NCI-H2227 (cell line): ENCODE measurements around the gene DYSF.

Experiments used
- DNase-seq: peaks from one replicate; lab custom pipeline; 2025; ENCODE audit not compliant: unreplicated experiment; lab: John Stamatoyannopoulos, UW

The DYSF gene

DNA sequence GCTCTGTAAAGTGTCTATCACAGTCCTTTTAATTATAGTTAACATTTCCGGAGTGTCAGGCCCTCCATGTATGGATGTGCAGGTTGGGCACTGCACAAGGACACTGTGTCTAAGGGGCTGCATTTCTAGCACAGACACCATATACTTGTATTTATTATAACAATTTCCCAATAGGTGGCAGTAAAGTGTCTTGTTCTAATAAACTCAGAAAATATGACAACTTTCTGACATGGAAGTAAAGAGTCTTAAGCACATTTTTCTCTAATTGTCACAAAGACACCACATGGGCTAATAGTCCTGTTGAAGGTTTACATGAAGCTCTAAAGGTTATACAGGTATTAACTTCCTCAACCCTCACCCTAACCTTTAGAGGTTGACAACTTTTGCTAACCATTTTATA lies 156.6 kb downstream of the DYSF start:
- DNase-seq: peak; percentile 9

DNA sequence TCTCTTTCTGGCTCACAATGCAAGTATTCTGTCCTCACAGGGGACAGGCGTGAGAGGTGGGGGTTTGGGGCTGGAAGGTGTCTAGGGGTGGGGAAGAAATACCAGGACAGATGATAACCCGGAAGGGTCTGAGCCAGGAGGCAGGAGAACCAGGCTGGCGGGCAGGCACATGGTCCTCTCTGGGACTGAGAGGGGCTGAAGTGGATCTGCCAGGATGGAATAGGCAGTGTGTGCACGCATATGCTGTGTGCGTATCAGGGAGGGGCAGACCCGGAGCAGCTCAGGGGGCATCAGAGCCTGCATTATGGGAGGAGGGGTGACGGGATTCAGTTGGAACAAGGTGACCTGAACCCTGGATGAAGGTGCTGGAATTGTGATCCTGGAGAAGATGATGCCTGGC lies 157.3 kb downstream of the DYSF start:
- no peak for DNase-seq

DNA sequence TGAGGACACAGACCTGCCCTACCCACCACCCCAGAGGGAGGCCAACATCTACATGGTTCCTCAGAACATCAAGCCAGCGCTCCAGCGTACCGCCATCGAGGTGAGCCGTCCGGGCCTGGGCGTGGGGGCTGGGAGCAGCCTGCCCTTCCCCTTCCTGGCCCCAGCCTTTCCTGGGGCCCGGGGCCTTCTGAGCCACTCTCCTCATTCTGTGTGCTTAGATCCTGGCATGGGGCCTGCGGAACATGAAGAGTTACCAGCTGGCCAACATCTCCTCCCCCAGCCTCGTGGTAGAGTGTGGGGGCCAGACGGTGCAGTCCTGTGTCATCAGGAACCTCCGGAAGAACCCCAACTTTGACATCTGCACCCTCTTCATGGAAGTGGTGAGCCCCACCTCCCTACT lies 157.9 kb downstream of the DYSF start:
- DNase-seq: no peak

DNA sequence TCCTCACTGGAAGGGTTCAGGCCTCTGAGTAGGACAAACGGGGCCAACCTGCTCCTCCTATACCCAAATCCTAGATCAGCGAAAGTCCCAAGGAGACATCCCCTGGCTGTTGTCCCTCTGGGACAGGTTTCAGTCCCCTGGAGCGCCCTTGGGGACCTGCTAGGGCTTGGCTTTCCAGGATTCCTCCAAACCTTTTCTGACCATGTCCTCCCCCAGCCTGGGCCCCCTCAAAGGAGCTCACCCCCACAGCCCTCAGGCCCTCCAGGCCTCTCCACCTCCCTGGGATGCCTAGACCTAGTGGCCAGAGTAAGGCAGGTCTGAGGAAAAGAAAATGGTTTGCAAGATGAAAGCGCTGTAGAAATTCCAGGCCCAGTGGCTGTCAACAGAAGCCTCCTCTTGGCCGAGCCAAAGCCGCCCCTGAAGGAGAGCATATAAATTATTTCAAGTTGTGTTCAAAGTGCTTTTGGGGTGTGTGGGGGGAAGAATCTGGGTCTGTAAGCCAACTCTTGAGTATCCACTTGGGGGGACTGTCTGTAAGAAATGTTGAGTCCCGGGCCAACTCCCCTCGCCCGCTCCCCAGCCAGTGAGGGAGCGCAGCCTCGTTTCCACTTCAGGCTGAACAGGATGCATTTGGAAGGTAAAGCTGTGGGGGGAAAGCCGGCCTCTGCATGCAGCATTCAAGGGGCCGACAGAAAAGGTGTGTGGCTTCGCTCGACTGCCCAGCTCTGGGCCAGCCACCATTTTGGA lies 158.6 kb downstream of the DYSF start:
- no peak for DNase-seq

DNA sequence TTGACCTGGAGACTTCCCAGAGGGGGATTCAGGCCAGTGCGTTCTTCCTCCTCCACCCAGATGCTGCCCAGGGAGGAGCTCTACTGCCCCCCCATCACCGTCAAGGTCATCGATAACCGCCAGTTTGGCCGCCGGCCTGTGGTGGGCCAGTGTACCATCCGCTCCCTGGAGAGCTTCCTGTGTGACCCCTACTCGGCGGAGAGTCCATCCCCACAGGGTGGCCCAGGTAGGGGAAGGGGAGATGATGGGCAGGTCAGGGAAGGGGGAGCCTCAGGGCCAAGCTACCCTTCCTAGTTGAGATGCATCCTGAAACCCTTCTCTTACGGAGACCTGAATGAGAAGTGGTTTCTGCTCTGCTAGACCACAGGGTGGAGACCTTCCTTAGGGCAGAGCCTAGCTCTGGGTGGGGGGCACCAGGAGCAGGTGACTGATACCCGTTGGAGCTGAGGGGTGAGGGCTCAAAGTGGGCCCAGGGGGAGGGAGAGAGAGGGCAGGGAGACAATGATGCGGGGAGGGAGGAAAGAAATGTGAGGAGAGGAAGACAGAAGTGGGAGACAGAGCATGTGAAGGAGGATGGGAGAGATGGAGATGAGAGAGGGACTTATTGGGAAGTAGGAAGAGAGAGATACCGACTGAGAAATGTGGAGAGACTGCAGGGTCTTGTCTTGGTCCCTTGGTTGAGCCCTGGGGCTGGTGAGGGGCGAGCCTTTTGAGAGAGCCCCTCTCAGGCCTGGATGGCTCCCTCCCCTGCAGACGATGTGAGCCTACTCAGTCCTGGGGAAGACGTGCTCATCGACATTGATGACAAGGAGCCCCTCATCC lies 159.4 kb downstream of the DYSF start:
- no peak for DNase-seq

DNA sequence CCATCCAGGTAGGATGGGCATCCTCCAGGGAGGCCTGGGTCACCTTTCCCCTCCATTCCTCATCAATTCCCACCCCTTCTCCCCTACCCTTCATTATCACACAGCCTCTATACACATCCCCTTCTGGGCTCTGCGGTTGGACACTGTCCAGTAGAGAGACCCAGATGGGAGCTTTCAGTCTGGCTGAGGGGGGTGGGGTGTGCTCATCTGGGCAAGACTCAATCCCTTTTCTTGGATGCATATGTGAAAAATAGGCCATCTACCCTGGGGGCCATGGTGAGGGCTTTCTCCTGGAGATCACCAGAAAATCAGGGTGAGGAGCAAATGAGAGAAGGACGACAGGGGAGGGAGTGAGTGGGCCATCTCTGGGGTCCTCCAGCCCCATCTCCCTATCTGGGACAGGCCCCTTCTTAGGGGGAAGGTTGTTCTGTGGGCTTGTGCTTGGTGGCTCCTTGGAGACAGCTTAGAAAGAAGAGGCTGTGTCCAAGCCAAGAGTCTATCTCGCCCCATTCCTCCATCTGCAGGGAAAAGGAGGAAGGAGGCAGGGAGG lies 160.1 kb downstream of the DYSF start:
- no peak for DNase-seq

DNA sequence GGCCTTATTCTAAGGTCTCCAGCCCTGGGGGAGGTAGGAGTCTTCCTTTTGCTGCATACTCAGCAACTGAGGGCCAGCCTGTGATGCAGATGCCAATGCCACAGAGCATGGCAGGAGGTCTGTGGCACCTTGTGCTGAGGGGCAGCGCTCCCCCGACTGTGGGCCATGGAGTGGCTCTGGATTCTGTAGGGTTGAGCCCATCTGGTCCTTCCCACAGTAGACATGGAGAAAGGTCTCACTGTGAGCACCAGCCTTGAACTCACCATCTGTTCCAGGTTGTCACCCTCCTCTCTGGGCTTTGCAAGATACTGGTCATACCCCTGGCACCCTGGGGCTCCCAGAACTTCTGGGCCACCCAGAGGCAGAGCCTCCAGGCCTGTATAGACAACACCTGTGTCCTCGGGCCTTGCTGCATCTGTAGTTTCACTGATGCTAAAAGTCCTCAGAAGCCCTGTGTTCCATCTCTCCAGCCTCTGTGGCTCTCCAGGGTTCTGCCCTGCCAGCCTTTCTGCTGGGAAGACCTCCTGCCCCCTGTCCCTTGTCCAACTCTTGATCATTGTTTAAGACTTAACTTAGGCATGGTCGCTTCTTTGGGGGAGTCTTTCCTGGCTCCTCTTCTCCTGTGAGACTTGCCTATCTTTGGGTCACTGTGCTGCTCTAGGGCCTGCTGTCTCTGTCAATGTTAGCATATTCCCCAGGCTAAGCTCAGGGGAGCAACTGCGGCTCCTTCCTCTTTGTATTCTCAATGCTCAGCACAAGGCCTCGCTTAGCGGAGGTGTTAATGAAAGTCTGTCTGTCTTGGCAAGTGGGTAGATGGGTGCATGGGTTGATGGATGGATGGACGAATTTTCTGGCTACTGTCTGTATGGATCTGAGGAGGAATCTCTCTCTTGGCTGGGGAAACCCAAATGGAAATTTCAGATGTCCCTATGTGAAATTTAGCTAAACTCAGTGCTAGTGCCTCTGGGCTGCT lies 160.9 kb downstream of the DYSF start:
- no peak for DNase-seq

DNA sequence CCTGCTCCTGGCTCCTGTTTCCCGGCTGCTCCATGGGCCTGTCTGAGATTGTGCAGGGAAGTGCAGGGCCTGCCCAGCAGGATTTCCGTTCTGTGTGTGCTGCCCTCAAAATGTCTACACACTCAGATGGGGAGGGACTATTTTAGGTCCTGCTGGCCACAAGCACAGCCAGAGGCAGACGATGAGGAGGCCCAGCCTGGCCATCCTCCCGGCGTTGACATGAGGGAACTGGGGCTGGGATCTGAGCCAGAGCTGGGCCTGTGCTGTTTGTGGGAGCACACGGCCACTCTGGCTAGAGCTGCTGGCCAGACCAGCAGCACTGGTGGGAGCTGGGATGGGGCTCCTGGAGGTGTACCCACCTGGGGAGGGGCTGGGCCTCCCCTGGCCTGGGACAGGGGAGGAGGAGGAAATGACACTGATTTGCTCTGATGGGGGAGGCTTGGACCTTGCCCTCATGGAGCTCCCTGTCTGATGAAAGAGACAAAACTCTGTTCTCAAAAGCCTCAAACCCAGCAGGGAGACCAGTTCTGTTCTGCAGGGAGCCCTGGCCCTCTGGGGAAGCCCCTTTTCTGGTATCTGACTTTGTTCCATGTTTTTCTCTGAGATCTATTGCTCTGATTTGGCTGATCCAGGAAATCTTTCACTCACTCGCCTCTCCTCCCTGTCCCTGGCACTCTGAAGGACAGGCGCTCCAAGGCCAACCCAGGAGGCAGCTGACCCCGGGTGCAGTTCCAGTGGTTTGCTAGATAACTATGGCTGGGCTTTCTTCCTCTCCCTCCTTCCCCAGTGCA lies 161.8 kb downstream of the DYSF start:
- no peak for DNase-seq

DNA sequence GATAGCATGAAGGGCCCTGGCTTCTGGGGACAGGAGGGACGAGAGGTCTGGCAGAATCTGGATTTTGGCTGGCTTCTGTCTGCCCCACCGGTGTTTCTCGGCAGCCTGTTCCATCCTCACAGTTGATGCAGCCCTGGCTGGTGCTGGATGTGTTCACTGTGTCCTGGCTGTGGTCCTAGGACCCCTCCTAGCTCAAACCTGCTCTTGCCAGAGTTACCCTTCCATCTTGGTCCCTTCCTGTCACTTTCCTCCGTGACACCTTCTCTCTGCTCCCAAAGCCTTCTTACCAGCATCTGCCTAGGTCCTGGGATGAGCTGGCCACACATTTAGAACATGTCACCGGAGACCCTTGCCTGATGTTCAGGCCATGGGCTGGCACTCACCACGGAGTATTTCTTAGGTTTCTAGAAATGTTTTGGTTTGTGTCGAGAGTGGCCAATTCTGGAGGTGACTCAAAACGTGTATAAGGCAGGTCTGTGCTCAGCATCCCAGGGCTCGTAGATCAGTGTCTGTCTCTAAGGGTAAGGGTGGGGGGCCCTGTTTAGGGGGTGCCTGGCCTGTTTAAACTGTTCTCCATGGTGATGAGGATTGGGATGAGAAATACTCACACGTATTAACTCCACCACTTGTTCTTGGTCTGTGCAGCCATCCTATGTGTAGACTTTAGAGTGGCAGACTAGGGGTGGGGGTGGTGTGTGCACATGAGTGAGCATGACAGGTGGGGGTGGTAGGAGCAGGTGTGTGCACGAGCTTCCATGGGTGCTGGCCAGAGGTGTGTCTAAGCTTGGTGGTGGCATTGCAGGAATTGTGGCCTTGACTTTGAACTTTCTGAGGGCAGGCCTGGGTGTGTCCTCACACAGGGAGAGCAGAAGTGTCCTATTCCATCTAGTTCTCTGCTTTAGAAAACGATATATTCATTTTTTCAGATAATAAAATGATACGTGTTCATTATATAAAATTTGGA lies 162.7 kb downstream of the DYSF start:
- DNase-seq: no peak

DNA sequence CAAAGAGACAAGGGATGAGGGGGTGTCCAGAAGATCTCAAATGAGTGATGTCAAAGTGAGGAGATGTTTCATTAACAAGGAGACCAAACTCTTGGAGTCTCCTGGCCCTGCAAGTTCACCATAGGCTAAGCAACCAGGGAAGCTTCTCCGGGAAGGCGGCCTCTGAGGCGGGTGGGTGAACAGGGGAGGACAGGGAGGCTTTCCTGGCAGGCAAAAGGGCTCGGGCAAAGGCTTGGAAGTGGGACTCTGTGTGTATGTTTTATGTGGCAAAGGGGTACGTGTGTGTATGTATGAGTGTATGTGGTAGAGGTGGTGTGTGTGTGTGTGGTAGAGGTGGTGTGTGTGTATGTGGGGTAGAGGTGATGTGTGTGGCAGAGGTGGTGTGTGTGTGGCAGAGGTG lies 163.9 kb downstream of the DYSF start:
- DNase-seq: no peak

DNA sequence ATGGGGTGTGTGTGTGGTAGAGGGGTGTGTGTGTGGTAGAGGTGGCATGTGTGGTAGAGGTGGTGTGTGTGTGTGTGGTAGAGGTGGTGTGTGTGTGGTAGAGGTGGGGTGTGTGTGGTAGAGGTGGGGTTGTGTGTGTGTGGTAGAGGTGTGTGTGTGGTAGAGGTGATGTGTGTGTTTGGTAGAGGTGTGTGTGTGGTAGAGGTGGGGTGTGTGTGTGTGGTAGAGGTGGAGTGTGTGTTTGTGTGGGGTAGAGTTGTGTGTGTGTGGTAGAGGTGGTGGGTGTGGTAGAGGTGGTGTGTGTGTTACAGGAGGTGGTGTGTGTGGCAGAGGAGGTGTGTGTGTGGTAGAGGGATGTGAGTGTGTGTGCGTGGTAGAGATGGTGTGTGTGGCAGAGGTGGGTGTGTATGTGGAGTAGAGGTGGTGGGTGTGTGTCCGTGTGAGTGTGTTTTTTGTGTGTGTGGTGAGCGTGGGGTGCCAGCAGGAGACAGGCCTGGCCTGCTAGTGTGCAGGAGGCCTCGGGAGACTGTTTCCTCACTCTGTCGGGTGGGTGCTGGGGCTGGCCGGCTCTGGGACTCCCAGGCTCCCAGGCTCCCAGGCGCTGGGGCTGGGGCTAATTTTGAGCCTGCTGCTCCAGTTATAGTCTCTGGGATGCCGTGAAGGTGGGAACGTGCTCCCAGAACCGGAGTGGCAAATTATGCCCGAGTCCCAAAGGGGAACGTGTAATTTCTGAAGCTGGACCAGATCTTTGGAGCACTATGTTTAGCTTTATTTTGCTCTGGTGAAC lies 165.2 kb downstream of the DYSF start:
- DNase-seq: no peak

DNA sequence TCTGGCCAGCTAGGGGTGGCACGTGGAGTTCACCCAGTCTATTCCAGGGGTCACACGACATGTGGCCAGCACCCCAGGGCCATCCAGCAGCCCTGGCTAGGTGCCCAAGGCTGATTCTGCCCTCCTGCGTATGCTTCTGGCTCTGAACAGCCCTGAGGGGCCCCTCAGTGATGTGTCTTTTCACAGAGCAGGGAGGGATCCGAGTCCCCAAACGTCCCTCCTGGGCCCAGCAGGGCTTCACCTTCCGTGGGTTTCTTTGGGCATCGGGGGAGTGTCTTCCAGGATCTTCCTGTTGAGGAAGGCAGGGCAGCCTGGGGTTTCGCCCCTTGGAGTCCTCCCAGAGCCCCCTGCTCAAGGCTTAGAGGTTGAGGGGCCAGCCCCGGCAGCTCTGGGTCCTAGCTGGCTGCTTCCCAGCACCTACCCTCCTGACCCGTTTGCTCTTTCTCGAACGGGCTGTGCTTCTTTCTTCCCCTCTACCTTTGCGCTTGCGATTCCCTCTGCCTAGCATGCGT lies 165.9 kb downstream of the DYSF start:
- DNase-seq: no peak

DNA sequence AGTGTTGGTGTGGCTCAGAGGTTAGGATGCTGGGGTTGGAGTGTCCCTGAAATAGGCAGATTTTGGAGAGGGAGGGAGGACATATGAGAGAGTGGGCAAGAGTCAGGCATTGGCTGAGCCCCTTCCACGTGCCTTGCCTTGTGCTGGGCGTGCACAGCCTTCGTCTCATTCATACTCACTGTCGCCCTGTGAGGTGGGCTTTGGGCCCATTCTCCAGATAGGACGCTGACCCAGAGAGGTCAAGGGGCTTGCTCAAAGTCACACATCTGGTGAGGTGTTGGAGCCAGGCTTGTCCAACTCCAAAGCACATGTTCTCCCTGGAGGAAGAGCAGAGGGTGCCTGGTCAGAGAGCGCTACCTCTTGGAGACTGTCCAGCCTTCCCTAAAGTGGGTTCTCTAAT lies 166.8 kb downstream of the DYSF start:
- no peak for DNase-seq

DNA sequence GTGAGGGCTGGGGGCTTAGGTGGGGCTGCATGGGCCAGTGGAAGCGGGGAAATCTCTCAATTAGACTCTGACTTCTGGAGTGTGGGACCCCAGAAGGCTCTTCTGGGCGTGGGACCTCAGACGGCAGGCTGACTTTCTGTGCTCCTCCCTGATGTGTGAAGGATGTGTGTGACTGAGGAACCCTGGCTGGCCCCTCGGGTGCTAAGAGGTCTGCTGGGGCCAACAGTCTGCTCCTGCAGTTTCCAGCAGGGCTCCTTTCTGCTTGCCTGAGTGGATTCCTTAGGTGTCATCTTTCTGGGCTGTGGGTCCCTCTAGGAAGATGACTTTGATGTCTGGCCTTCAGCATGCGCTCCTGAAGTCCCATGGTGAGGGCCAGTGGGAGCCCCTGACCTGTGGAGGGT lies 167.5 kb downstream of the DYSF start:
- no peak for DNase-seq

DNA sequence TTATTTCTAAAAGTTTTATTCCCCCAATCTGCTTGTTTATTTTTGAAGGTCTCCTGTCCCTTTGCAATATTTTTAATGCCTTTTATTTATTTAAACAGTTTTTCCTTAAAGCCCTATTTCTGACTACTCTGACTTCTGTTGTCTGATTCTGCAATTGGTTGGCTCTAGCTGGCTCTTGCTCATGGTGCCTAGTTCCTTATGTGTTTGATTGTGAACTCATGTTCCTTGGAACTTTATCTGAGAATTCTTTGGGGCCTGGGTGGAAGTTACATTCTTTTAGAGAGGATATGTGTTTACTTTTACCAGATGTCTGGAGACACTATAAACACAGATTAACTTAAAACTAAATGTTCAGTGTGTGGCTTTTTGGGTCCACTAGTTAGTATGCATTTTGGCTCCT lies 175.9 kb downstream of the DYSF start:
- no peak for DNase-seq

DNA sequence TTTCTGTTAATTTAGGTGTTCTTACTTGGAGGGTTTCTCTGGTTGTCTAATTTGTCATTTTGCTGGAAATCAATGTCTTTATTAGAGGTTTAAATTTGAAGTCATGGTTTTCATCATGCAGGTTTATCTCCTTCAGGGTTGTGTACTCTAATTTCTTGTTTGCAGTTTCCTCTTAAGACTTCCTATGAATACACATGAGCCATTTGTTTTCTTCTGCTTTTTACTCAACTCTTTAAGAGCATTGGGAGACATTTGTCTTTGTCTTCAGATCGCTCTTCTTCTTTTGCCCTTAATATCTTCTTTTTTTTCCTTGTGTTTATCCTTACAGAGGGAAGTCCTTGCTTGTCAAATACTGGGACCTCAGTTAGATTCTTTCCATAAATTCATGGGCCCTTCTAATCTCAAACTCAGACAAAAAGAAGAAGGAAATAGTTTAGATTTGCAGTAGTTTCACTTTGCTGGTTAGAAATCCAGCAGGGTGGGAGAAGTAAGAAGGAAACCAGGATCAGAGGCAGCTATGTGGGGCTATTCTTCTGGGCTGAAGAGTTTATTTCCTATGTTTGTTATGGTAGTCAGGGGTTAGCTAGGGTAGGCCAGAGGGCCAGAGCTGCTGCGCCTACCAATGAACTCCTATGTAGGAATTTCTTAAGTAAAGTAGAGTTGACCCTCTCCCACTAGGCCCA lies 176.6 kb downstream of the DYSF start:
- DNase-seq: no peak

DNA sequence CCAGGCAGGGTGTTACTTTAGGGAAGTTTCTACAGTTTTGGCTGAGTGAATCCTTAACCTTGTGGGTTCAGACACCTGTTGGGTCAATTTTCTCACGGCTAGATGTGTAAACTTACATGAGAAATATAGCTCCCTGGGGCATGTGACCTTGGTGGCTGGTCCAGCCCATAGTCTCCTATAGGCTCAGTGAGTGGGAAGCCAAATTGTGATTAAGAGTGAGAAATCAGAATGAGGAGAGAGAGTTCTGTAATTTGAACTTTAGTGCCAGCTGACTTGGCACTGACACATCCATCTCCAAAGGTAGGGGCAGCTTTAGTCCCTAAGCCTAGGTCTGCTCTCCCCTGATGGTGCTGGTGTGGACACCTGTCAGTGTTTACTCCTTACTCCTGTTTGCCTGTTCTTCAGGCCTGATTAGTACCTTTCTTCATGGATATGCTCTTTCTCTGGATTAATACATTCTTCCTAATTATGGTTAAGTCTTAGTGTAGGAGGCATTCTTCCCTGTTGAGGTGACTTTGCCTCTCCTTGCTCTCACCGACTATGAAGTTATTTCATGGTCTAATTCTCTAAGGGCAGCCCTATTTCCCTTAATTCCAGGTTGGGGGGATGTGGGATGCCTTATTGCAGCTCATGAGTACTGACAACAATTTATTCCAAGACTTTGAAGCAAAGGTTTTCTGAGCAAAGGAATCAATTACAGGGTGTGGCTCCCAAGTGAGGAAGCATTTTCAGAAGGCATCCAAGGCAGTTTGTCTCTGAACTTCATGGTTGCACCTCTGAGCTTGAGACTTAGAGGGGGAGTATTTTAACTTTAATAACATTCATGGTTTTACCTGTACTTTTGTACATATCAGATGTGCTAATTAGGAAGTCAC lies 177.3 kb downstream of the DYSF start:
- no peak for DNase-seq
